Epithelial cell of prostate (primary cell): ENCODE data around the gene ANO6.

Experiments
- DNase-seq: peaks from one replicate; pipeline ENCODE4 v3.0.0-alpha.2; 2011; ENCODE audit warnings: low read depth, low spot score
- H3K27ac ChIP-seq: fragments of 450-650 bp; 2 replicates; pipeline ENCODE4 v1.5.1; 2017; ENCODE audit warnings: mild to moderate bottlenecking

ANO6 gene

GRCh38 chr12:45478931-45479330, 263.0 kb downstream of the ANO6 start:
- no peak for DNase-seq
- H3K27ac ChIP-seq: no peak overlapping the region

DNA sequence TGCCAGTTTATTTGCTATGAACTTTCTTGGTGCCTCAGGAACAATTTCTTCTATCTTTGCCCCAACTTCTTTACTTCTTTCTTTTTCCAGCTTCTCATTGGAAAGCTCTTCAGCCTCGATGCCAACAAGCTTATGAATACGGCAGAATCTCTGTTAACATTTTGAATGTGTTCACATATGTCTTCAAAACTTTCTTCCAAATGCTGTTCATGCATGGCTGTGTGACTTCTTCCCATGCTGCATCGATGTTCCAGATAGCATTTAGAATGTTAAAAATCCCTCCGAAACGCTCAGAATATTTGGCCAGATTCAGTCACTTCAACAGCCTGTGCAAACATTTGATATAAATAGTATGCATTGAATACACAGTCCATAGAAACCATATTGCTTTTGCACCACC, 265.9 kb downstream of the ANO6 start:
- DNase-seq: no peak
- no peak overlapping the region for H3K27ac ChIP-seq

- DNase-seq: no peak
- no peak overlapping the region for H3K27ac ChIP-seq
Measured at GRCh38 chr12:45483571-45483970, 267.7 kb downstream of the ANO6 start.
